GM19372 (cell line): ENCODE measurements around the gene ETV6.

Source experiments
- ATAC-seq: cut with Tn5 transposase; IDR thresholded peaks from one replicate; pipeline ENCODE4 v1.9.1; 2021; ENCODE audit warnings: mild to moderate bottlenecking, low read depth, moderate library complexity; ENCODE audit not compliant: unreplicated experiment

ETV6 gene

GRCh38 chr12:11870041-11870451 is 220.6 kb downstream of the ETV6 start:
- no peak for ATAC-seq

- ATAC-seq = no peak
Observed at GRCh38 chr12:11872055-11872454, 222.6 kb downstream of the ETV6 start.

- ATAC-seq = no peak
Observed at GRCh38 chr12:11875414-11875935, 226.0 kb downstream of the ETV6 start.

- no peak for ATAC-seq
Observed at GRCh38 chr12:11876307-11876706, 226.8 kb downstream of the ETV6 start.

- no peak for ATAC-seq
Observed at GRCh38 chr12:11877102-11877826, 227.8 kb downstream of the ETV6 start.

- ATAC-seq = no peak
Observed at GRCh38 chr12:11877869-11878780, 228.7 kb downstream of the ETV6 start.

GRCh38 chr12:11879306-11879705 is 229.8 kb downstream of the ETV6 start:
- ATAC-seq = no peak

GRCh38 chr12:11880381-11880780 is 230.9 kb downstream of the ETV6 start:
- ATAC-seq = no peak

- ATAC-seq = no peak
Observed at GRCh38 chr12:11881835-11882234, 232.4 kb downstream of the ETV6 start.

- no peak for ATAC-seq
Observed at GRCh38 chr12:11882301-11883019, 233.0 kb downstream of the ETV6 start.

GRCh38 chr12:11884116-11884515 is 234.6 kb downstream of the ETV6 start:
- ATAC-seq = no peak

GRCh38 chr12:11884706-11885105 is 235.2 kb downstream of the ETV6 start:
- no peak for ATAC-seq

GRCh38 chr12:11885261-11886038 is 236.0 kb downstream of the ETV6 start:
- no peak for ATAC-seq

GRCh38 chr12:11886339-11886738 is 236.9 kb downstream of the ETV6 start:
- ATAC-seq = no peak

- no peak for ATAC-seq
Observed at GRCh38 chr12:11888029-11888428, 238.6 kb downstream of the ETV6 start.

GRCh38 chr12:11891346-11891745 is 241.9 kb downstream of the ETV6 start:
- no peak for ATAC-seq

GRCh38 chr12:11891754-11892386 is 242.4 kb downstream of the ETV6 start:
- ATAC-seq = no peak

- no peak for ATAC-seq
Observed at GRCh38 chr12:11893998-11894397, 244.5 kb downstream of the ETV6 start.

GRCh38 chr12:11894890-11895289 is 245.4 kb downstream of the ETV6 start:
- ATAC-seq = no peak
